ENCODE data around the gene NOSIP. TPM values are rescaled to one million over a fixed set of nuclear protein-coding genes. Genes with fewer than 3 reads are reported as not detected.

NOSIP gene
- total RNA-seq, 1 donor from 2014 or later = 26.2 TPM

GRCh38 chr19:49566302-49566701, 14.1 kb downstream of the NOSIP start:
- Mint-ChIP-seq H3K4me3 (no peak overlapping the region), H3K9me3 (no peaks in the 10 kb centered on the region), H3K27ac (no peak overlapping the region), H3K4me1 (peaks cover 12% of the 10 kb centered on the region), H3K27me3 (ENCODE audit: insufficient read depth, low read depth) (peaks cover 4% of the 10 kb centered on the region), H3K36me3 (peaks cover 8% of the 10 kb centered on the region)
- Histone ChIP-seq H3K4me3 (no peak overlapping the region), H3K9me3 (ENCODE audit: low read depth) (no peaks in the 10 kb centered on the region), H3F3A (ENCODE audit: low read depth) (peaks cover 8% of the 10 kb centered on the region), H3K27ac (no peak overlapping the region), H3K79me2 (ENCODE audit: low read depth) (peaks cover 69% of the 10 kb centered on the region), H2AFZ (replicated peaks) (no peak overlapping the region), H3K4me2 (no peak overlapping the region), H3K36me3 (no peaks in the 10 kb centered on the region), H3K4me1 (no peaks in the 10 kb centered on the region), H4K20me1 (ENCODE audit: low read depth) (peaks cover 55% of the 10 kb centered on the region), H3K9ac (no peak overlapping the region), H3K27me3 (no peaks in the 10 kb centered on the region)
- TF ChIP-seq EZH2phosphoT487 (IDR thresholded peaks at IDR 0.05) = no peak
- no peak for TF ChIP-seq CTCF (IDR thresholded peaks at IDR 0.05)
- no peak for TF ChIP-seq EZH2 (IDR thresholded peaks at IDR 0.05)
- no peak for DNase-seq (ENCODE audit: low spot score)

- no peak overlapping the region for H3K4me2 ChIP-seq
- no peak overlapping the region for H3K27ac ChIP-seq
- peaks cover 45% of the 10 kb centered on the region for H4K20me1 ChIP-seq (ENCODE audit: low read depth)
- no peak overlapping the region for H2AFZ ChIP-seq (replicated peaks)
- no peaks in the 10 kb centered on the region for H3K9me3 ChIP-seq (ENCODE audit: low read depth)
- H3K27me3 ChIP-seq = no peaks in the 10 kb centered on the region
- peaks cover 62% of the 10 kb centered on the region for H3K79me2 ChIP-seq (ENCODE audit: low read depth)
- H3K9ac ChIP-seq = no peak overlapping the region
- TF ChIP-seq CTCF (IDR thresholded peaks at IDR 0.05) (no peak), EZH2 (IDR thresholded peaks at IDR 0.05) (no peak), EZH2phosphoT487 (IDR thresholded peaks at IDR 0.05) (no peak)
- H3K4me3 ChIP-seq = no peak overlapping the region
- Mint-ChIP-seq H3K9me3 (no peaks in the 10 kb centered on the region), H3K27ac (no peak overlapping the region), H3K4me3 (no peak overlapping the region), H3K36me3 (peaks cover 8% of the 10 kb centered on the region), H3K4me1 (peaks cover 3% of the 10 kb centered on the region), H3K27me3 (ENCODE audit: insufficient read depth, low read depth) (peaks cover 3% of the 10 kb centered on the region)
- no peaks in the 10 kb centered on the region for H3K4me1 ChIP-seq
- no peak for DNase-seq (ENCODE audit: low spot score)
- no peaks in the 10 kb centered on the region for H3F3A ChIP-seq (ENCODE audit: low read depth)
- H3K36me3 ChIP-seq = no peaks in the 10 kb centered on the region
These were observed 15.1 kb downstream of the NOSIP start for GRCh38 chr19:49565261-49565660.

GRCh38 chr19:49564616-49565045, 15.7 kb downstream of the NOSIP start:
- no peaks in the 10 kb centered on the region for H3K36me3 ChIP-seq
- H3K4me2 ChIP-seq = no peak overlapping the region
- H2AFZ ChIP-seq (replicated peaks) = no peak overlapping the region
- DNase-seq (ENCODE audit: low spot score) = no peak
- no peaks in the 10 kb centered on the region for H3F3A ChIP-seq (ENCODE audit: low read depth)
- TF ChIP-seq EZH2phosphoT487 (IDR thresholded peaks at IDR 0.05) (no peak), EZH2 (IDR thresholded peaks at IDR 0.05) (no peak), CTCF (IDR thresholded peaks at IDR 0.05) (no peak)
- peaks cover 40% of the 10 kb centered on the region for H4K20me1 ChIP-seq (ENCODE audit: low read depth)
- H3K27me3 ChIP-seq = no peaks in the 10 kb centered on the region
- Mint-ChIP-seq H3K4me3 (no peak overlapping the region), H3K36me3 (peaks cover 8% of the 10 kb centered on the region), H3K9me3 (no peaks in the 10 kb centered on the region), H3K27me3 (ENCODE audit: insufficient read depth, low read depth) (no peaks in the 10 kb centered on the region), H3K4me1 (no peaks in the 10 kb centered on the region), H3K27ac (no peak overlapping the region)
- no peaks in the 10 kb centered on the region for H3K4me1 ChIP-seq
- H3K79me2 ChIP-seq (ENCODE audit: low read depth) = peaks cover 57% of the 10 kb centered on the region
- no peak overlapping the region for H3K4me3 ChIP-seq
- H3K9ac ChIP-seq = no peak overlapping the region
- H3K27ac ChIP-seq = no peak overlapping the region
- no peaks in the 10 kb centered on the region for H3K9me3 ChIP-seq (ENCODE audit: low read depth)

Measured in neural progenitor cell (in vitro differentiated cells).